CD4-positive, alpha-beta T cell treated with Interleukin-15 for 4 hours (primary cell): ENCODE data around the gene CCDC30.

ENCODE experiments used
- DNase-seq: peaks from one replicate; pipeline ENCODE4 v3.0.0-alpha.2; 2020; ENCODE audit warnings: low spot score

Gene CCDC30

GRCh38 chr1:42692461-42692860, 229.4 kb downstream of the CCDC30 start:
- DNase-seq: no peak

- DNase-seq: no peak
These were observed 229.8 kb downstream of the CCDC30 start for GRCh38 chr1:42692911-42693310.

- no peak for DNase-seq
These were observed 235.2 kb downstream of the CCDC30 start for GRCh38 chr1:42698081-42698813.

DNA sequence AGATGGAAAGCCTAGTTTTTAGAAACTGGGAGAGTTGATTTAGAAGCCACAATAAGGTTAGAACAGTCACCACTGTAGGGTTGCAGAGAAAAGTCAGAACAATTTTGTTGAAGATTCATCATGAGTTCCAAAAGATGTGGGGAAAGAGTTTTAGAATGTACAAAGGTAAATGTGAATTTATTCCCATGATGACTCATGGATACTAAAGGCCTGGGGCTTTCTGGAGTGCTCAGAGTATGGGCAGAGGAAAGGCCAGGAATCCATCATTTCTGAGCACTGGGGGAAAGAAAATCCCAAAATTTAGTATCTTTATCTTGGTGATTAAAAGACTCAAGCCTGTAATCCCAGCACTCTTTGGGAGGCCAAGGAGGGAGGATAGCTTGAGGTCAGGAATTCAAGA, 236.9 kb downstream of the CCDC30 start:
- DNase-seq: no peak

GRCh38 chr1:42703888-42704464, 240.9 kb downstream of the CCDC30 start:
- DNase-seq: no peak
